ENCODE results near the gene MRPS14. TPM values are rescaled to one million over a fixed set of nuclear protein-coding genes. Genes with fewer than 3 reads are reported as not detected.

MRPS14 gene
- total RNA-seq, 1 experiment from 2014 or later: 29.4 TPM

- no peaks in the 10 kb centered on the region for H3K9me3 ChIP-seq (ENCODE audit: control insufficient read depth in 1 of 2, insufficient read depth in 1 of 2, low read depth in 1 of 2, low read length in 2 of 2)
- H3K4me1 ChIP-seq (ENCODE audit: control insufficient read depth in 1 of 2, insufficient read depth in 2 of 2, low read length in 2 of 2): peaks cover 0 to 10% of the 10 kb centered on the region in 2 experiments; a peak in 2 of 4 replicates
- H3K4me3 ChIP-seq (replicated peaks in 1 of 2; ENCODE audit: low read depth in 1 of 2, low read length in 2 of 2): no peak overlapping the region
- TF ChIP-seq SRF (IDR thresholded peaks at IDR 0.05; ENCODE audit: low read depth): no peak
- TF ChIP-seq RAD21 (IDR thresholded peaks at IDR 0.05; ENCODE audit: low read depth): no peak
- TF ChIP-seq ZNF274 (IDR thresholded peaks at IDR 0.05; ENCODE audit: low read depth, low read length): no peak
- no peak for TF ChIP-seq CEBPB (IDR thresholded peaks at IDR 0.05; ENCODE audit: low read depth)
- TF ChIP-seq JUND (IDR thresholded peaks at IDR 0.05): no peak
- no peak for TF ChIP-seq ZFX (IDR thresholded peaks at IDR 0.05)
- TF ChIP-seq, protein P1, sequence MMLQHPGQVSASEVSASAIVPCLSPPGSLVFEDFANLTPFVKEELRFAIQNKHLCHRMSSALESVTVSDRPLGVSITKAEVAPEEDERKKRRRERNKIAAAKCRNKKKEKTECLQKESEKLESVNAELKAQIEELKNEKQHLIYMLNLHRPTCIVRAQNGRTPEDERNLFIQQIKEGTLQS (IDR thresholded peaks at IDR 0.05): no peak
- TF ChIP-seq EZH2 (IDR thresholded peaks at IDR 0.05): no peak
- no peak for TF ChIP-seq FOSL1 (IDR thresholded peaks at IDR 0.05; ENCODE audit: low read depth)
- no peak overlapping the region for H2AFZ ChIP-seq (ENCODE audit: low read depth, low read length, poor library complexity, severe bottlenecking)
- H4K20me1 ChIP-seq (ENCODE audit: insufficient read depth): no peaks in the 10 kb centered on the region
- no peak for DNase-seq (ENCODE audit: low read depth, low spot score)
- ChIA-PET POLR2A (no interaction called here), CTCF (no interaction called here), RAD21 (ENCODE audit: low non-redundant PET in 1 of 2, low total read pairs in 2 of 2, uncharacterized antibody in 2 of 2, unreplicated experiment in 2 of 2) (no interaction called here)
- no peak overlapping the region for H3K4me2 ChIP-seq (ENCODE audit: low read length)
- no peak for ATAC-seq
- no peaks in the 10 kb centered on the region for H3K9me2 ChIP-seq (ENCODE audit: insufficient read depth)
- no peaks in the 10 kb centered on the region for H3K36me3 ChIP-seq (ENCODE audit: control insufficient read depth in 1 of 2, insufficient read depth in 2 of 2, low read length in 2 of 2)
- BruUV-seq (replicated peaks): no TSS peak
- H3K27me3 ChIP-seq (ENCODE audit: insufficient read depth, low read length): no peaks in the 10 kb centered on the region
- intact Hi-C loops (cut with micrococcal nuclease): no loop called here
- H3K79me2 ChIP-seq (ENCODE audit: insufficient read depth, low read length): no peaks in the 10 kb centered on the region
- no peak overlapping the region for H3K27ac ChIP-seq (ENCODE audit: low read depth, low read length)
- H3K9ac ChIP-seq (ENCODE audit: low read length): no peak overlapping the region
Measured at GRCh38 chr1:174974711-174975119, 48.5 kb downstream of the MRPS14 start.

DNA sequence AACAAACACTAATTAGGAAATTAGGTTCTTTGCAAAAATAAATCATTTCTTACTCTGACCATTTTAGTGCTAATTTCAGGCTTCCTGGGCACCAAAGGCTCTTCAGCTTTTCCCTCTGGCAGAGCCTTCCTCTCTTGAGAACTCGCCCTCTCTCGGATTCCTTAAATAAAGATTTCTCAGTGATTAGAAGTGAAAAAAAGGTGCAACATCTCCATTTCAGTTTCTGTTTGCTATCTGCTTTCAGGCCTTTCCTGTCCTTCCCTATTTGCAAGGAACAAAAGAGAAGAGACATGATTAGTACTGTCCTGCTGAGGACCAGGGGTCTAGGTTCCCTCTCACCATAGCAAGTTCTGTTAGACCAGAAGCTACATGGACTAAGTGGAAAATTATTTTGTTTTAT lies 51.3 kb downstream of the MRPS14 start:
- CTCF ChIA-PET: no interaction called here
- no TSS peak for BruUV-seq (replicated peaks)
- RAD21 ChIA-PET (ENCODE audit: low non-redundant PET in 1 of 2, low total read pairs in 2 of 2, uncharacterized antibody in 2 of 2, unreplicated experiment in 2 of 2): no interaction called here
- H3K4me3 ChIP-seq (replicated peaks in 1 of 2; ENCODE audit: low read depth in 1 of 2, low read length in 2 of 2): no peak overlapping the region
- H3K4me1 ChIP-seq (ENCODE audit: control insufficient read depth in 1 of 2, insufficient read depth in 2 of 2, low read length in 2 of 2): peaks cover 2 to 8% of the 10 kb centered on the region in 2 experiments; a peak in 3 of 4 replicates
- H3K9me3 ChIP-seq (ENCODE audit: control insufficient read depth in 1 of 2, insufficient read depth in 1 of 2, low read depth in 1 of 2, low read length in 2 of 2): no peaks in the 10 kb centered on the region
- TF ChIP-seq EGR1 (IDR thresholded peaks at IDR 0.05; ENCODE audit: low read depth) (no peak), RAD21 (IDR thresholded peaks at IDR 0.05; ENCODE audit: low read depth) (no peak), SP1 (IDR thresholded peaks at IDR 0.05; ENCODE audit: low read depth) (no peak), ZBTB33 (IDR thresholded peaks at IDR 0.05; ENCODE audit: extremely low read depth, insufficient replicate concordance, low read length) (no peak), POLR2A (IDR thresholded peaks at IDR 0.05; ENCODE audit: borderline replicate concordance, extremely low read depth, insufficient read depth, insufficient read length) (no peak), MAX (IDR thresholded peaks at IDR 0.05) (no peak), CEBPB (IDR thresholded peaks at IDR 0.05; ENCODE audit: low read depth) (no peak), ZNF274 (IDR thresholded peaks at IDR 0.05; ENCODE audit: low read depth, low read length) (no peak), YY1 (IDR thresholded peaks at IDR 0.05; ENCODE audit: extremely low read depth, insufficient replicate concordance, low read depth, low read length) (no peak)
- POLR2A ChIA-PET: no interaction called here
- DNase-seq (ENCODE audit: low read depth, low spot score) (no peak), ATAC-seq (no peak)
- H3K36me3 ChIP-seq (ENCODE audit: control insufficient read depth in 1 of 2, insufficient read depth in 2 of 2, low read length in 2 of 2): no peaks in the 10 kb centered on the region
- H3K79me2 ChIP-seq (ENCODE audit: insufficient read depth, low read length): no peaks in the 10 kb centered on the region
- H4K20me1 ChIP-seq (ENCODE audit: insufficient read depth): no peaks in the 10 kb centered on the region
- intact Hi-C loops (cut with micrococcal nuclease): no loop called here
- H3K9me2 ChIP-seq (ENCODE audit: insufficient read depth): no peaks in the 10 kb centered on the region
- no peak overlapping the region for H2AFZ ChIP-seq (ENCODE audit: low read depth, low read length, poor library complexity, severe bottlenecking)
- no peak overlapping the region for H3K4me2 ChIP-seq (ENCODE audit: low read length)
- no peak overlapping the region for H3K9ac ChIP-seq (ENCODE audit: low read length)
- H3K27ac ChIP-seq (ENCODE audit: low read depth, low read length): no peak overlapping the region
- no peaks in the 10 kb centered on the region for H3K27me3 ChIP-seq (ENCODE audit: insufficient read depth, low read length)

Measured in HCT116 (cell line).